A673 (cell line): ENCODE data around the gene C3orf62.

Source experiments
- EZH2 ChIP-seq: fragments of 200-600 bp; sonication (generic); IDR thresholded peaks from 2 replicates; pipeline ENCODE4 v1.6.1; 2017; ENCODE audit warnings: borderline replicate concordance, low read depth, mild to moderate bottlenecking, mixed read lengths, antibody characterized with exemption, low read length; ENCODE audit not compliant: poor library complexity, severe bottlenecking
- TF ChIP-seq, protein P1 (sequence below): fragments of 300-800, 200-600 bp; sonication (generic); conservative IDR thresholded peaks from 2 replicates; pipeline ENCODE4 v1.5.1; 2017; ENCODE audit warnings: low read depth, mild to moderate bottlenecking, antibody characterized with exemption, low read length, moderate library complexity, mixed read lengths

DNA sequence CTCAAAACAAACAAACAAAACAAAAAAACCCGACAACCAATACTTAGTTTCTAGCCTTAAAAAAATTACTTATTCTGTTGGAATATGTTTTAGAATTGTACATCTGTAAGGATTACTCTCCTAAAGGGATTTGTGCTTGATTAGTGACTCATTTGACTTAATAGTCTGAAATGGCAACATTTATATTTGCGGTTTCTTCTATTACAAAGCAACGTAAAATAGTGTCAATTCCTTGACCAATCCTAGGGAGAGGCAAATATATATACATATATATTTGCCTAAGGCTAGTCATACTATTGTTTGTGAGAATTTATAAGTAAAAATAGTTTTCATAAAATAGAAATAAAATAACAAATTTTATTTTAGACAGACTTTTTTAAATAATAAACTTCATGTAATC, 39.7 kb downstream of the C3orf62 start:
- TF ChIP-seq, protein P1, sequence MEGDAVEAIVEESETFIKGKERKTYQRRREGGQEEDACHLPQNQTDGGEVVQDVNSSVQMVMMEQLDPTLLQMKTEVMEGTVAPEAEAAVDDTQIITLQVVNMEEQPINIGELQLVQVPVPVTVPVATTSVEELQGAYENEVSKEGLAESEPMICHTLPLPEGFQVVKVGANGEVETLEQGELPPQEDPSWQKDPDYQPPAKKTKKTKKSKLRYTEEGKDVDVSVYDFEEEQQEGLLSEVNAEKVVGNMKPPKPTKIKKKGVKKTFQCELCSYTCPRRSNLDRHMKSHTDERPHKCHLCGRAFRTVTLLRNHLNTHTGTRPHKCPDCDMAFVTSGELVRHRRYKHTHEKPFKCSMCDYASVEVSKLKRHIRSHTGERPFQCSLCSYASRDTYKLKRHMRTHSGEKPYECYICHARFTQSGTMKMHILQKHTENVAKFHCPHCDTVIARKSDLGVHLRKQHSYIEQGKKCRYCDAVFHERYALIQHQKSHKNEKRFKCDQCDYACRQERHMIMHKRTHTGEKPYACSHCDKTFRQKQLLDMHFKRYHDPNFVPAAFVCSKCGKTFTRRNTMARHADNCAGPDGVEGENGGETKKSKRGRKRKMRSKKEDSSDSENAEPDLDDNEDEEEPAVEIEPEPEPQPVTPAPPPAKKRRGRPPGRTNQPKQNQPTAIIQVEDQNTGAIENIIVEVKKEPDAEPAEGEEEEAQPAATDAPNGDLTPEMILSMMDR: no peak
- no peak for TF ChIP-seq EZH2
